ENCODE data around the gene MGAT3. TPM values are rescaled to one million over a fixed set of nuclear protein-coding genes. Genes with fewer than 3 reads are reported as not detected.

Gene MGAT3
- polyA plus RNA-seq, 4 donors, result 14.6 to 27.5 (median 21.3) TPM

GRCh38 chr22:39488563-39489083, 31.8 kb downstream of the MGAT3 start:
- DNase-seq (ENCODE audit: low read depth in 4 of 4, low spot score in 3 of 4), result no peak

- no peak for DNase-seq (ENCODE audit: low read depth in 4 of 4, low spot score in 3 of 4)
Observed at GRCh38 chr22:39489094-39490068, 32.6 kb downstream of the MGAT3 start.

- DNase-seq (ENCODE audit: low read depth in 4 of 4, low spot score in 3 of 4), result no peak
Observed at GRCh38 chr22:39490135-39490798, 33.5 kb downstream of the MGAT3 start.

- DNase-seq (ENCODE audit: low read depth in 4 of 4, low spot score in 3 of 4), result no peak
Observed at GRCh38 chr22:39490966-39491680, 34.3 kb downstream of the MGAT3 start.

GRCh38 chr22:39491696-39492095, 34.9 kb downstream of the MGAT3 start:
- no peak for DNase-seq (ENCODE audit: low read depth in 4 of 4, low spot score in 3 of 4)

GRCh38 chr22:39492186-39492585, 35.4 kb downstream of the MGAT3 start:
- no peak for DNase-seq (ENCODE audit: low read depth in 4 of 4, low spot score in 3 of 4)

- DNase-seq (ENCODE audit: low read depth in 4 of 4, low spot score in 3 of 4), result no peak
Observed at GRCh38 chr22:39493759-39494158, 36.9 kb downstream of the MGAT3 start.

GRCh38 chr22:39494471-39495120, 37.8 kb downstream of the MGAT3 start:
- DNase-seq (ENCODE audit: low read depth in 4 of 4, low spot score in 3 of 4), result no peak

GRCh38 chr22:39496131-39496838, 39.5 kb downstream of the MGAT3 start:
- DNase-seq (ENCODE audit: low read depth in 4 of 4, low spot score in 3 of 4), result peak in 1 of 4 donors; percentile 42

GRCh38 chr22:39497429-39497828, 40.6 kb downstream of the MGAT3 start:
- no peak for DNase-seq (ENCODE audit: low read depth in 4 of 4, low spot score in 3 of 4)

- no peak for DNase-seq (ENCODE audit: low read depth in 4 of 4, low spot score in 3 of 4)
Observed at GRCh38 chr22:39498368-39498767, 41.6 kb downstream of the MGAT3 start.

- DNase-seq (ENCODE audit: low read depth in 4 of 4, low spot score in 3 of 4), result no peak
Observed at GRCh38 chr22:39498802-39499201, 42.0 kb downstream of the MGAT3 start.

GRCh38 chr22:39500101-39500500, 43.3 kb downstream of the MGAT3 start:
- no peak for DNase-seq (ENCODE audit: low read depth in 4 of 4, low spot score in 3 of 4)

- DNase-seq (ENCODE audit: low read depth in 4 of 4, low spot score in 3 of 4), result no peak
Observed at GRCh38 chr22:39501644-39502108, 44.9 kb downstream of the MGAT3 start.

GRCh38 chr22:39502109-39502788, 45.4 kb downstream of the MGAT3 start, which contains the start of gene MIEF1:
Gene MIEF1, plus strand, starts transcription at chr22:39502290. Its CDS starts 9,005 bp downstream, at chr22:39511295.
- peak; percentile 88 to 95 (median 92) for DNase-seq (ENCODE audit: low read depth in 4 of 4, low spot score in 3 of 4)

- no peak for DNase-seq (ENCODE audit: low read depth in 4 of 4, low spot score in 3 of 4)
Observed at GRCh38 chr22:39502789-39503409, 46.1 kb downstream of the MGAT3 start.

- DNase-seq (ENCODE audit: low read depth in 4 of 4, low spot score in 3 of 4), result no peak
Observed at GRCh38 chr22:39503630-39504029, 46.8 kb downstream of the MGAT3 start.

GRCh38 chr22:39504071-39504470, 47.3 kb downstream of the MGAT3 start:
- DNase-seq (ENCODE audit: low read depth in 4 of 4, low spot score in 3 of 4), result no peak

Data from left renal pelvis (tissue), 4 donors.